ENCODE measurements around the gene BRD7. TPM values are rescaled to one million over a fixed set of nuclear protein-coding genes. Genes with fewer than 3 reads are reported as not detected.

The BRD7 gene
- total and polyA plus RNA-seq, 2 donors (not counting 3 experiments of a cell fraction or from before 2014, with no cell fraction given), result 17.1 to 69.1 TPM

DNA sequence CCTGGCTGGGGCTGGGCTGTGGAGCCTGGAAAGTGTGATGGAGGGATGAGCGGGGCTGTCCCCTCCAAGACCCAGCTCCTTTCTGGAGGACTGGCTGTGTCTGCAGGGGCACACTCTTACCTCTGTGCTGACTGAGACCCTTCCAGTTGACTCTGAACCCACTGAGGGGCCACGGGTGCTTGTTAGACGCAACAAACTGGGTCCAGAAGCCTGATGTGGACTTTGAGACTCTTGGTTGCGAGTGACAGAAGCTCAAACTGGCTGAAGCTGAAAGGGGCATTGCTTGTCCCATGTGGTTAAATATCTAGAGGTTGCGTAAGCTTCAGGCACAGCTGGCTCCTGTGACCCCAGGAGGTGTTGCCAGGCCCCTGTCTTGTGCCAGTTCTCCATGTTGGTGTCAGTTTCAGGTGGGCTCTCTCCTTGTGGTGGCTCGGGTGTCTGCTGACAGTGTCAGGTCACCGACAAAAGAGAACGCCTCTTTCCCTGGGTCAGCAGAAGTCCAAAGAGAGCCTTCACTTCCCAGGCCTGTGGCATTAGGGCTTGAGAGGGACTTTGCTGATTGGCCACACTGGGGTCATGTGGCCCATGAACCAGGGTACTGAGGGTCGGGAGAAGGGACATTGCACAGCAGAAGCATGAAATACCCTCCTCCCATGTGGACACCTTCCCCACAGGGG lies 85.7 kb downstream of the BRD7 start:
- Histone ChIP-seq H3K4me3 (replicated peaks in 1 of 3; ENCODE audit: insufficient read depth in 1 of 3, low read depth in 1 of 3, low read length in 3 of 3) (no peak overlapping the region), H4K20me1 (replicated peaks; ENCODE audit: control insufficient read depth, extremely low read depth, insufficient read depth, low read length) (no peaks in the 10 kb centered on the region), H2AFZ (ENCODE audit: low read depth, low read length) (no peak overlapping the region), H3K9ac (replicated peaks; ENCODE audit: extremely low read depth, insufficient read depth, low read length) (no peak overlapping the region), H3K36me3 (ENCODE audit: control insufficient read depth in 2 of 2, extremely low read depth in 1 of 2, insufficient read depth in 2 of 2, low read length in 2 of 2) (no peaks in the 10 kb centered on the region), H3K9me3 (replicated peaks; ENCODE audit: control insufficient read depth, insufficient read depth, low read length) (no peaks in the 10 kb centered on the region), H3K9me1 (replicated peaks; ENCODE audit: control insufficient read depth, extremely low read depth, insufficient read depth, low read length) (no peaks in the 10 kb centered on the region), H3K79me2 (ENCODE audit: control insufficient read depth, insufficient read depth, low read length) (no peaks in the 10 kb centered on the region), H3K27me3 (ENCODE audit: control insufficient read depth in 2 of 2, insufficient read depth in 2 of 2, low read length in 2 of 2) (no peaks in the 10 kb centered on the region), H3K4me1 (ENCODE audit: control insufficient read depth, extremely low read depth, insufficient read depth, low read length) (no peaks in the 10 kb centered on the region), H3K4me2 (ENCODE audit: insufficient read depth, low read length) (no peak overlapping the region), H3K27ac (ENCODE audit: insufficient read depth, low read depth, low read length) (no peak overlapping the region)
- CTCF ChIA-PET, result interaction anchor here (0.5 kb wide), 1 partner anchor 72 kb away, joined by 3 read pairs; no protein-coding TSS in a partner anchor
- FAIRE-seq (no peak), DNase-seq (ENCODE audit: low read depth, low spot score) (no peak)
- intact Hi-C loops (cut with micrococcal nuclease) (no loop called here), dilution Hi-C loops (cut with MboI; ENCODE audit: extremely low pct_ligation_motif_present, low sequenced_read_pairs) (no loop called here)
- TF ChIP-seq MYC (IDR thresholded peaks at IDR 0.05; ENCODE audit: low read depth, low read length) (no peak), GATA2 (IDR thresholded peaks at IDR 0.05; ENCODE audit: insufficient read depth, insufficient read length, low read depth, low read length) (no peak), EZH2 (IDR thresholded peaks at IDR 0.05; ENCODE audit: borderline replicate concordance, low read depth, low read length, severe bottlenecking) (no peak), JUN (IDR thresholded peaks at IDR 0.05; ENCODE audit: borderline replicate concordance, insufficient read depth, insufficient read length, low read depth) (no peak), POLR2AphosphoS5 (IDR thresholded peaks at IDR 0.05; ENCODE audit: insufficient read depth, low read depth, low read length) (no peak), POLR2A (IDR thresholded peaks at IDR 0.05; ENCODE audit: low read depth, low read length) (no peak), FOS (IDR thresholded peaks at IDR 0.05; ENCODE audit: borderline replicate concordance, insufficient read depth, low read length) (no peak)
- TF ChIP-seq, protein P1, sequence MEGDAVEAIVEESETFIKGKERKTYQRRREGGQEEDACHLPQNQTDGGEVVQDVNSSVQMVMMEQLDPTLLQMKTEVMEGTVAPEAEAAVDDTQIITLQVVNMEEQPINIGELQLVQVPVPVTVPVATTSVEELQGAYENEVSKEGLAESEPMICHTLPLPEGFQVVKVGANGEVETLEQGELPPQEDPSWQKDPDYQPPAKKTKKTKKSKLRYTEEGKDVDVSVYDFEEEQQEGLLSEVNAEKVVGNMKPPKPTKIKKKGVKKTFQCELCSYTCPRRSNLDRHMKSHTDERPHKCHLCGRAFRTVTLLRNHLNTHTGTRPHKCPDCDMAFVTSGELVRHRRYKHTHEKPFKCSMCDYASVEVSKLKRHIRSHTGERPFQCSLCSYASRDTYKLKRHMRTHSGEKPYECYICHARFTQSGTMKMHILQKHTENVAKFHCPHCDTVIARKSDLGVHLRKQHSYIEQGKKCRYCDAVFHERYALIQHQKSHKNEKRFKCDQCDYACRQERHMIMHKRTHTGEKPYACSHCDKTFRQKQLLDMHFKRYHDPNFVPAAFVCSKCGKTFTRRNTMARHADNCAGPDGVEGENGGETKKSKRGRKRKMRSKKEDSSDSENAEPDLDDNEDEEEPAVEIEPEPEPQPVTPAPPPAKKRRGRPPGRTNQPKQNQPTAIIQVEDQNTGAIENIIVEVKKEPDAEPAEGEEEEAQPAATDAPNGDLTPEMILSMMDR (IDR thresholded peaks at IDR 0.05; ENCODE audit: extremely low read depth in 1 of 2, insufficient read depth in 1 of 2, low read depth in 1 of 2, low read length in 2 of 2), result no peak
- TF ChIP-seq, protein P2, sequence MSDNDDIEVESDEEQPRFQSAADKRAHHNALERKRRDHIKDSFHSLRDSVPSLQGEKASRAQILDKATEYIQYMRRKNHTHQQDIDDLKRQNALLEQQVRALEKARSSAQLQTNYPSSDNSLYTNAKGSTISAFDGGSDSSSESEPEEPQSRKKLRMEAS (IDR thresholded peaks at IDR 0.05; ENCODE audit: insufficient read depth, insufficient read length), result no peak
- POLR2A ChIA-PET, result no interaction called here
- no TSS peak for BruUV-seq (replicated peaks)
